ENCODE measurements around the gene SHANK2. TPM values are rescaled to one million over a fixed set of nuclear protein-coding genes. Genes with fewer than 3 reads are reported as not detected.

The SHANK2 gene
- total RNA-seq, 1 experiment from 2014 or later = 23.8 TPM

DNA sequence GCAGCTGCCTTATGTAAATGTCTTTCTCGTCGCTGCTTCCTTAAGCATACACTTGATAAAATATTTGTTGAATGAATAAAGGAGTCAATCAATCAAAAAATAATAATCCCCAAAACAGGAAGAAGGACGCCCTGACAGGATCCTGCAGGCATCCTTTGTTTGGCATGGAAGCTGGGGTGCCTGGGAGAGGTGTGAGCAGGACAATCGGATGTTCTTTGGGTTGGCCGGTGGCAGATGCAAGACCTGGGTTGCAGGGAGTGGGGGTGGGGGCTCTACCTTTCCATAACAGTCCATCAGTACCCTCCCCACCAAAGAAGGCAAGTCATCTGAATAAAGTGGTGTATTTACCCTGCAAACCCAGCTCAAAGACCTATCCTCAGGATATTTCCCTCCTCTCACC is 1.4 kb upstream of the SHANK2 start:
- no CpG with 5 or more reads among the region's 5 CpGs for WGBS (ENCODE audit: extremely low coverage, insufficient read length, low lambda C conversion rate)
- Histone ChIP-seq H3K27ac (ENCODE audit: insufficient read length, low read depth, low read length) (no peak overlapping the region), H2BK12ac (ENCODE audit: insufficient read length, low read depth, low read length) (no peak overlapping the region), H3K23ac (ENCODE audit: insufficient read length, low read depth, low read length) (no peak overlapping the region), H2BK15ac (ENCODE audit: low read depth, low read length) (no peak overlapping the region), H3K27me3 (ENCODE audit: insufficient read depth, low read length) (no peaks in the 10 kb centered on the region), H3K56ac (ENCODE audit: insufficient read length, low read depth, low read length) (no peak overlapping the region), H3K79me1 (ENCODE audit: insufficient read depth, low read depth, low read length, poor library complexity, severe bottlenecking) (peaks cover 3% of the 10 kb centered on the region), H3K4me2 (ENCODE audit: insufficient read depth, insufficient read length, low read length) (no peak overlapping the region), H3K18ac (ENCODE audit: insufficient read length, low read depth, low read length) (no peak overlapping the region), H4K91ac (ENCODE audit: insufficient read length, low read depth, low read length) (no peak overlapping the region), H3K9ac (ENCODE audit: extremely low read depth, insufficient read length, low read length) (no peak overlapping the region), H3K23me2 (ENCODE audit: insufficient read length, low read depth, low read length, poor library complexity, severe bottlenecking) (peaks cover 13% of the 10 kb centered on the region), H3K9me3 (ENCODE audit: control insufficient read depth, low read depth, low read length) (no peaks in the 10 kb centered on the region), H4K8ac (replicated peaks; ENCODE audit: insufficient read length, low read depth, low read length) (no peak overlapping the region), H2AK5ac (ENCODE audit: insufficient read length, low read length) (no peak overlapping the region), H3T11ph (ENCODE audit: low read length) (no peak overlapping the region), H4K5ac (ENCODE audit: insufficient read length, low read depth, low read length) (no peak overlapping the region), H2BK120ac (ENCODE audit: low read depth, low read length, poor library complexity, severe bottlenecking) (no peak overlapping the region), H2AFZ (ENCODE audit: low read length) (no peak overlapping the region), H3K79me2 (ENCODE audit: insufficient read depth, low read length) (peaks cover 12% of the 10 kb centered on the region; the same call in 1 of the 2 replicates), H2BK5ac (ENCODE audit: insufficient read length, low read length) (no peak overlapping the region), H3K4me1 (ENCODE audit: insufficient read depth, low read length) (peaks cover 6% of the 10 kb centered on the region), H4K20me1 (ENCODE audit: control insufficient read depth, insufficient read depth, insufficient read length) (no peaks in the 10 kb centered on the region), H3K14ac (ENCODE audit: insufficient read depth, low read length) (no peak overlapping the region), H2BK20ac (ENCODE audit: low read depth, low read length, poor library complexity, severe bottlenecking) (no peak overlapping the region), H3K4ac (ENCODE audit: low read depth, low read length) (no peak overlapping the region)
- H3K27me3 Mint-ChIP-seq (ENCODE audit: low read depth) = peaks cover 24% of the 10 kb centered on the region
- peaks cover 6 to 9% of the 10 kb centered on the region in 2 experiments for H3K9me3 Mint-ChIP-seq
- no peak for DNase-seq
- H3K4me3 Mint-ChIP-seq = peak overlapping the region; percentile 11 to 80; a peak in 3 of 5 replicates
- H3K36me3 Mint-ChIP-seq (ENCODE audit: insufficient read depth in 1 of 3, low read depth in 3 of 3) = peaks cover 5 to 8% (median 8%) of the 10 kb centered on the region in 3 experiments; a peak in 6 of 7 replicates
- H3K27ac Mint-ChIP-seq = no peak overlapping the region; a peak in 1 of 7 replicates
- peaks cover 50 to 57% of the 10 kb centered on the region in 2 experiments for H3K4me1 Mint-ChIP-seq
- TF ChIP-seq, protein P1, sequence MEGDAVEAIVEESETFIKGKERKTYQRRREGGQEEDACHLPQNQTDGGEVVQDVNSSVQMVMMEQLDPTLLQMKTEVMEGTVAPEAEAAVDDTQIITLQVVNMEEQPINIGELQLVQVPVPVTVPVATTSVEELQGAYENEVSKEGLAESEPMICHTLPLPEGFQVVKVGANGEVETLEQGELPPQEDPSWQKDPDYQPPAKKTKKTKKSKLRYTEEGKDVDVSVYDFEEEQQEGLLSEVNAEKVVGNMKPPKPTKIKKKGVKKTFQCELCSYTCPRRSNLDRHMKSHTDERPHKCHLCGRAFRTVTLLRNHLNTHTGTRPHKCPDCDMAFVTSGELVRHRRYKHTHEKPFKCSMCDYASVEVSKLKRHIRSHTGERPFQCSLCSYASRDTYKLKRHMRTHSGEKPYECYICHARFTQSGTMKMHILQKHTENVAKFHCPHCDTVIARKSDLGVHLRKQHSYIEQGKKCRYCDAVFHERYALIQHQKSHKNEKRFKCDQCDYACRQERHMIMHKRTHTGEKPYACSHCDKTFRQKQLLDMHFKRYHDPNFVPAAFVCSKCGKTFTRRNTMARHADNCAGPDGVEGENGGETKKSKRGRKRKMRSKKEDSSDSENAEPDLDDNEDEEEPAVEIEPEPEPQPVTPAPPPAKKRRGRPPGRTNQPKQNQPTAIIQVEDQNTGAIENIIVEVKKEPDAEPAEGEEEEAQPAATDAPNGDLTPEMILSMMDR (conservative IDR thresholded peaks at IDR 0.05) = no peak

Measured in H9 (cell line).